T-helper 2 cell (primary cell): Measurements from ENCODE around the gene LTBP3.
"Not testable (repeated sequence)": the region's sequence is repeated elsewhere in the genome, so short reads cannot be mapped to it uniquely, and the experiment has no call there.

Source experiments
- DNase-seq, 5 experiments: peaks; one replicate each; pipeline versions ENCODE4 v3.0.0 to v3.0.0-alpha.2; 2012 to 2022

LTBP3 gene

DNA sequence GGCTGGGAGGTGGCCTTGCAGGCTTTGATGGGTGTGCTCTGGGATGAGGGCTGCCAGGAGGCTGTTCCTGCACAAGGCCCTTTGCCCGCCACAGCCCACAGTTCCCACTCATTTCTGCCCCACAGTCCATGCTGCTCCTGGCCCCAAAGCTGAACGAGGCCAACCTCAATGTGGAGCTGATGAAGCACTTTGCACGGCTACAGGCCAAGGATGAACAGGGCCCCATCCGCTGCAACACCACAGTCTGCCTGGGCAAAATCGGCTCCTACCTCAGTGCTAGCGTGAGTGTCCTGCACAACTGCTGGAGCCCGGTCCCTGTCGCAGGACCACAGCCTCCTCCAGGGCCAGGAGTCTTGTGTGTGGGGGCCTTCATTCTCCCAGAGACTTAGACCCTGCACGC lies 23.1 kb downstream of the LTBP3 start:
- no peak for DNase-seq

DNA sequence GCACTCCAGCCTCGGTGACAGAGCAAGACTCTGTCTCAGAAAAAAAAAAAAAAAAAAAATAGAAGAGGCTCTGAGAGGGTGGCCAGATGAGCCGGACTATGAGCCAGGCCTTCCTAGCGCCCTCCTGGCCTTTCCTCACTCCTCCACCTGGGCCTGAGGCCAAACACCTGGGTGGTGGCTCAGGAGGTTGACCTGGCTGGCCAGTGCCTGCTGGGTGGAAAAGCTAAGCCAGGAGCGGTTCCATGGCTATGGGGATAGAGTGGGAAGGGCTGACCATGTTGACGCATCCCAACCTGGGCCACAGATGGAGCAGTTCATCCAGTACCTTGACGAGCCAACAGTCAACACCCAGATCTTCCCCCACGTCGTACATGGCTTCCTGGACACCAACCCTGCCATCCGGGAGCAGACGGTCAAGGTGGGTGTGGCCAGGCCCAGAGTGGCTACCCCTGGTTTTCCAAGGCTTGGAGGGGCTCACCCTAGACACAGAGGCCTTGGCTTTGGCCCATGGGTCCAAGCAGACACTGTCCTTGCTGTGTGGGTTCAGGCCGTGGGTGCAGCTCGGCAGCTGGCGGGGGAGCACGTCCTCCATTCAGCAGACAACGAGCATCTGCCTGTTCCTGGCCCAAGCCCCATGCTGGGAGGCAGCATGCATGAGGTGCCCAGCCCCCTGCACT lies 25.6 kb downstream of the LTBP3 start:
- no peak for DNase-seq

DNA sequence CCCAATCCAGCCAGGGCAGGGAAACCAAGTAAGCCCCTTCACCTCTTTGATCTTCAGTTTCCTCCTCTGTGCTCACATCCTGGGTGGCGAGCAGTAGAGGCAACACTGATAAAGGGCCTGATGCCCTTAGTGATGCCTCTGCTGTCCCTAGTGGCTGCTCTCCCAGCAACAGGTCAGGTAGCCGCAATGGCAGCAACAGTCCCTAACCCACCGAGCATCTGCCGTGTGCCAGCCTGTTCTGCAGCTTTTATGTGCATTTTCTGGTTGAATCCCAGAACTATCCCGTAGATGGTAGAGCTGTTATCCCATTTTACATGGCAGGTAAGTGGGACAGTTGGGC lies 28.0 kb downstream of the LTBP3 start:
- peak in 1 of 5 experiments; percentile 67 for DNase-seq

DNA sequence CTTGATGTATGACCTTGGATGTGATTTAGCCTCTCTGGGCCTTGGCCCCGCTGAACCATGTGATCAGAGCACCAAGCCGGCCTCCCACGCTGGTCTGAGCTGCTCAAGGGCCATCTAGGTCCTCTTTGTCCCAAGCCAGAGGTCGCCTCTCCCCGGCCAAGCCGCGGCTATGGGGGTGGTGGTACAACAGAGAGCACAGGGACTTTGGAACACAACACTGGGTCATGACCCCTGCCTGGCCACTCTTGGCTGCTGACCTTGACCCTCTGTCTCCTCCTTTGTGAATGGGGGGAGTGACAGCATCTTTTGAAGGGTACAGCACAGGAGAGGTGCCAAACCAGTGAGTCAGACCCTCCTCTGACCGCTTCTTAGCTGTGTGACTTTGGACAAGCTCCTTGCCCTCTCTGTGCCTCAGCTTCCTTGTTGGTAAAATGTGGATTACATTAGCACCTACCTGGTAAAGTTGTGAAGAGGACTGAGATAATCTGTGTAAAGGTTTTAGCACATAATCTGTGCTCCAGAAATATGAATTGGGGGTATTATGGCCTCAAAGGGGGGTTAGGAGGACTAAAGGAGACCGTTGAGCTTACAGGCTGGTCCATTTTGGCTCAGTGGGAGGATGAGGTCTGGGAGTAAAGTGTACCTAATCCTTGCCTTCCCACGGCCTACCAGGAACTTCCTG lies 28.5 kb downstream of the LTBP3 start:
- DNase-seq = no peak

DNA sequence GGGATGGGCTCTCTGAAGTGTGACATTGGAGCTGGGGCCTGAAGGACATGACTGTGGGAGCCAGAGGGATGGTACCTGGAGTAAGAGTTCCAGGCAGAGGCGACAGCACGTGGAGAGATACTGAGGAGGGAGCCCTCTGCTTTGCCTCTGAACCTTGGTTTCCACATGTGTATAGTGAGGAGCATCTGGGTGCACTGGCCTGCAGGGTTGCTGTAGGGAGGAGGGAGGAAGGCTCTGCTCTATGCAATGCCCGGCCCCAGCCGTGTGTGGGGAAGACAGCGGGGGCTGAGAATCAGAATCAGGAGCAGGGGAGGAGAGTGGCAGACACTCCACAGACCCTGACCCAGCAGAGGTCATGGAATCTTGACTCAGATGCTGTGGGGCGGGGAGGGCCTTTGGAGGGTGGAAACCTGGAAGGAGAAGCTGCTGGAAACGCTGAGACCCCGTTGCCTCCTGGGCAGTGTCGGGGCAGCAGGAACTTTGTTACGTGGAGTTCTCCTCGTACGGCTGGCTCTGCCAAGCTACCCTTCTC lies 29.3 kb downstream of the LTBP3 start:
- DNase-seq = no peak

DNA sequence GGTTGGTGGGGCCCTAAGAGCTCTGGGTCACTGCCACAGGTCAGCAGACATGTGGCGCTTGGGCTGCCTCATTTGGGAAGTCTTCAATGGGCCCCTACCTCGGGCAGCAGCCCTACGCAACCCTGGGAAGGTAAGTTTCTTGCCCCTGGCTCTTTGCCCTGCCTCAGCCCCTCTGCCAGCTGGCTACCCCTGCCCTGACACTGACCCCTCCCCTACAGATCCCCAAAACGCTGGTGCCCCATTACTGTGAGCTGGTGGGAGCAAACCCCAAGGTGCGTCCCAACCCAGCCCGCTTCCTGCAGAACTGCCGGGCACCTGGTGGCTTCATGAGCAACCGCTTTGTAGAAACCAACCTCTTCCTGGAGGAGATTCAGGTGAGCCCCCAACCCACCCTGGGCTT lies 31.4 kb downstream of the LTBP3 start:
- no peak for DNase-seq

DNA sequence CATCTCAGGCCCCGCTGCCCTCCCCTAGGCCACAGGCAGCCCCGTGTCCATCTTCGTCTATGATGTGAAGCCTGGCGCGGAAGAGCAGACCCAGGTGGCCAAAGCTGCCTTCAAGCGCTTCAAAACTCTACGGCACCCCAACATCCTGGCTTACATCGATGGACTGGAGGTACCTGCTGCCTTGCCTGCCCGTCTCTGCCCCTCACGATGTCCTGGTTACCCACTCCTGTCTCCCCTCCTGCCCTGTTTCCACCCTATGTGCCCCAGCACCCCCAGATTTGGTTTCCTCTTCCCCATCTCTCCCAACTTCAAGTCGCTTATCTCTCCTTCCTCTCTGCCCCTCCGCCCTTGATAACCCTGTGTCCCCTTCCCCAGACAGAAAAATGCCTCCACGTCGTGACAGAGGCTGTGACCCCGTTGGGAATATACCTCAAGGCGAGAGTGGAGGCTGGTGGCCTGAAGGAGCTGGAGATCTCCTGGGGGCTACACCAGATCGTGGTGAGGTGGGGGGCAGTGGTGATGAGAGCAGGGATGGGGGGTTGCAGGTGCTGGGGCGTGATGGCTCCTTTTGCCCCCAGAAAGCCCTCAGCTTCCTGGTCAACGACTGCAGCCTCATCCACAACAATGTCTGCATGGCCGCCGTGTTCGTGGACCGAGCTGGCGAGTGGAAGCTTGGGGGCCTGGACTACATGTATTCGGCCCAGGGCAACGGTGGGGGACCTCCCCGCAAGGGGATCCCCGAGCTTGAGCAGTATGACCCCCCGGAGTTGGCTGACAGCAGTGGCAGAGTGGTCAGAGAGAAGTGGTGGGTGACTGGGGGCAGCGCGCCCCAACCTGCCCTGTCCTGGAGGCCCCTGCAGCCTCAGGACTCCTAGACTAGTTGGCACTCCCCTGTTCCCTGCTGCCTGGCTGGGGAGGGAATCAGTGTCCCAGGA lies 32.3 kb downstream of the LTBP3 start:
- DNase-seq = peak in 1 of 5 experiments; percentile 44

DNA sequence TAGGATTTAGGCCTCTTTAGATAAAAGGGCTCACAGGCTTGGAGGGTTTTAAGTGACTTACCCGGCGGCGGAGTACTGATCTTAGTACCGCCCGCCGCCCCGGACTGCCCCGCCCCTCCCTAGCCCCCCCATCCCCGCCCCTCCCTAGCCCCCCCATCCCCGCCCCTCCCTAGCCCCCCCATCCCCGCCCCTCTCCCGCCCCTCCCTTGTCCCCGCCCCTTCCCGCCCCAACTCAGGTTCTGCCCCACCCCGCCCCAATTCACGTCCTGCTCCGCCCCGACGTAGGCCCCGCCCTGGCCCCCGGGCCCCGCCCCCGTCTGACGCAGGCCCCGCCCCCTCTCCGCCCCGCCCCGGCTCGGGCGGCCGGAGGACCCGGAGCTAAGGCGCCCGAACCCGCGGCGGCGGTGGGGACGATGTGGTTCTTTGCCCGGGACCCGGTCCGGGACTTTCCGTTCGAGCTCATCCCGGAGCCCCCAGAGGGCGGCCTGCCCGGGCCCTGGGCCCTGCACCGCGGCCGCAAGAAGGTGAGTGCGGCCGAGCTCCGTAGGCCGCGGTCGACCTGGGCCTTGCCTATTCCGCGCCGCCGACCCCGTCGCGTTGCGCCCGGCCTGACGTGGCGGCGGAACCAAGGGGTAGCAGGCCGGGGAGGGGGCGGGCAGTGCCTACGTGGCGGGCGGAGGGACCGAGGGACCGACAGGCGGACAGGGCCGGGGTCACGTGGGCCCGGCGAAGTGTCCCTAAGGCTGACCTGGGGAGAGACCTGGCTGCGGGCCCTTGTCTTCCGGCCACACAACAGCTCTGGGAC lies 33.2 kb downstream of the LTBP3 start, which contains the start of gene SCYL1:
Gene SCYL1 (plus strand): TSS at position 343 of the 805 bp plus-strand sequence. CDS start 71 bp downstream, at position 414.
- peak; percentile 64 to 77 (median 72) for DNase-seq

DNA sequence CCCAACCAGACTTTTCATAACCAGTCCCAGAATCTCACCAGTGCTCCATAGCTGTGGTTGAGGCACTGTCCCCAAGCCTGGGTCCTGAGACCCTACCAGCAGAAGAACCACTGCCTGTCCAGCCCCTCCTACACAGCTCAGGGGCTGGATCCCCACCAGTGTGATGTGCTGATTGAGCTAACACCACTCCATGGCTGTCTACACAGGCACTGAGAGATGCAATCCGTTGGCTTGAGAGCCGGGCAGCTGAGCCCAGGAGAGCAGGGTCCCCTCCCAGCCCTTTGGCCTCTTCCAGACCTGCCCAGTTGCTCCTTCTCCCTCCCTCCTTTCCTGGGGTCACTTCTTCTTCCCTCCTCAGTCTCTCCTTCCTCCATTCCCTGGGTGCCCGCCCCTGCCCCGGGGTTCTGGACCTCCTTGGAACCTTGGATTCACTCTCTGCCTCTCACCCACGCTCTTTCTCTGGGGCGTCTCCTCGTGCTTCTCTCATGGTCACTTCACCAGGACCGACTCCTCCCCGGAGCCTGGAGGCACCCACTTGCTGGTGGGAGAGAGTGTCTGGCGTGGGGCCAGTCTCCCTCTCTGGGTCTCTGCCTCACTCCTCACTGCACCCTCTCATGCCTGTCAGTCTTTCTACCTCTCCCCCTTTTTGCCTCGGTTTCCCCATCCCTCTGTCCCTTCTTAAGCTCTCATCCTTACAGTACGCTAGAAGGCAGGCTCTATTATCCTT lies 34.0 kb downstream of the LTBP3 start:
- no peak for DNase-seq

DNA sequence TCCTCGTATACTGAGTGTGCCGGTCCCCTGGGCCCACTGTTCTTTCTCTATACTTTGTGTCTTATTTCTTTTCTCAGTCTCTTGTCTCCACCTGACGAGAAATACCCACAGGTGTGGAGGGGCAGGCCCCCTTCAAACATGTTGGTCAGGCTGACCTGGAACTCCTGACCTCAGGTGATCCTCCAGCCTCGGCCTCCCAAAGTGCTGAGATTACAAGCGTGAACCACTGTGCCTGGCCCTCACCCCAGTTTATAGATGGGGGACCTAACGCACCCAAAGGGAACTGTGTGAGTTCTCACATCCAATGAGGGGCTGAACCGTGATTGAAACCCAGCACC lies 34.6 kb downstream of the LTBP3 start:
- not testable (repeated sequence) for DNase-seq

DNA sequence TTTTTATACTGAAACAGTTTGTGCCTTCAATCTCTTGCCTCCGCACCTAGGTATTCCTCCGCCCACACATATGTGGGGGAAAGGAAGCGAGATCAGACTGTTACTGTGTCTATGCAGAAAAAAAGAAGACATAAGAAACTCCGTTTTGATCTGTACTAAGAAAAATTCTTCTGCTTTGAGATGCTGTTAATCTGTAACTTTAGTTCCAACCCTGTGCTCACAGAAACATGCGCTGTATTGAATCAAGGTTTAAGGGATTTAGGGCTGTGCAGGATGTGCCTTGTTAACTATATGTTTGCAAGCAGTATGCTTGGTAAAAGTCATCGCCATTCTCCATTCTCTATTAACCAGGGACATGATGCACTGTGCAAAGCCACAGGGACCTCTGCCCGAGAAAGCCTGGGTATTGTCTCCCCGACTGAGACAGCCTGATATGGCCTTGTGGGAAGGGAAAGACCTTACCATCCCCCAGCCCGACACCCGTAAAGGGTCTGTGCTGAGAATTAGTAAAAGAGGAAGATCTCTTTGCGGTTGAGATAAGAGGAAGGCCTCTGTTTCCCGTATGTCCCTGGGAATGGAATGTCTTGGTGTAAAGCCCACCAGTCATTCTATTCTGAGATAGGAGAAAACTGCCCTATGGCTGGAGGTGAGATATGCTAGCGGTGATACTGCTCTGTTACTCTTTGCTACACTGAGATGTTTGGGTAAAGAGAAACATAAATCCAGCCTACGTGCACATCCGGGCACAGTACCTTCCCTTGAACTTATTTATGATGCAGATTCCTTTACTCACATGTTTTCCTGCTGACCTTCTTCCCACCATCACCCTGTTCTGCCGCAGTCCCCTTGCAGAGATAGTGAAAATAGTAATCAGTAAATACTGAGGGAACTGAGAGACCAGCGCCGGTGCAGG lies 35.2 kb downstream of the LTBP3 start:
- DNase-seq = peak in 1 of 5 experiments; percentile 47

DNA sequence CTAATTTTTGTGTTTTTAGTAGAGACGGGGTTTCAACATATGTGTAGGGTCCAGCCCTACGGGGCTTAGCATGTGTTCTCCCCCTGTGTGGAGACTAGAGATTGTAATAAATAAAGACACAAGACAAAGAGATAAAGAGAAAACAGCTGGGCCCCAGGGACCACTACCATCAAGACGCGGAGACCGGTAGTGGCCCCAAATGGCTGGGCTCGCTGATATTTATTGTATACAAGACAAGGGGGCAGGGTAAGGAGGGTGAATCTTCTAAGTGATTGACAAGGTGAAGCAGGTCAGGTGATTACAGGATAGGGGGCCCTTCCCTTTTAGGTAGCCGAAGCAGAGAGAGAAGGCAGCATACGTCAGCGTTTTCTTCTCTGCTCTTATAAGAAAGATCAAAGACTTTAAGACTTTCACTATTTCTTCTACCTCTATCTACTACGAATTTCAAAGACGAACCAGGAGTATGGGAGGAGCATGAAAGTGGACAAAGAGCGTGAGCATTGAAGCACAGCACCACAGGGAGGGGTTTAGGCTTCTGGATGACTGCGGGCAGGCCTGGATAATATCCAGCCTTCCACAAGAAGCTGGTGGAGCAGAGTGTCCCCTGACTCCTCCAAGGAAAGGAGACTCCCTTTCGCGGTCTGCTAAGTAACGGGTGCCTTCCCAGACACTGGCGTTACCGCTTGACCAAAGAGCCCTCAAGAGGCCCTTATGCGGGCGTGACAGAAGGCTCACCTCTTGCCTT lies 36.2 kb downstream of the LTBP3 start:
- not testable (repeated sequence) for DNase-seq

DNA sequence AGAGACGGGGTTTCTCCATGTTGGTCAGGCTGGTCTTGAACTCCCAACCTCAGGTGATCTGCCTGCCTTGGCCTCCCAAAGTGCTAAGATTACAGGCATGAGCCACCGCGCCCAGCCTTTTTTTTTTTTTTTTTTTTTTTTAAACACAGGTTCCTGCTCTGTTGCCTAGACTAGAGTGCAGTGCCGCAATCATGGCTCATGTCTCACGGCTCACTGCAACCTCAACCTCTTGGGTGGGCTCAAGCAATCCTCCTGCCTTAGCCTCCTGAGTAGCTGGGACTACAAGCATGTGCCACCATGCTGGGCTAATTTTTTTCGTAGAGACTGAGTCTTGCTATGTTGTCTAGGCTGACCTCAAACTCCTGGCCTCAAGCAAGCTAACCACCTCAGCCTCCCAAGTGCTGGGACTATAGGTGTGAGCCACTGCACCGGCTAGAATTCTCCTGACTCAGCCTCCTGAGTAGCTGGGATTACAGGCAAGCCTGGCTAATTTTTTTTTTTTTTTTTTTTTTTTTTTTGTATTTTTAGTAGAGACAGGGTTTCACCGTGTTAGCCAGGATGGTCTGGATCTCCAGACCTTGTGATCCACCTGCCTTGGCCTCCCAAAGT lies 39.1 kb downstream of the LTBP3 start:
- not testable (repeated sequence) for DNase-seq

DNA sequence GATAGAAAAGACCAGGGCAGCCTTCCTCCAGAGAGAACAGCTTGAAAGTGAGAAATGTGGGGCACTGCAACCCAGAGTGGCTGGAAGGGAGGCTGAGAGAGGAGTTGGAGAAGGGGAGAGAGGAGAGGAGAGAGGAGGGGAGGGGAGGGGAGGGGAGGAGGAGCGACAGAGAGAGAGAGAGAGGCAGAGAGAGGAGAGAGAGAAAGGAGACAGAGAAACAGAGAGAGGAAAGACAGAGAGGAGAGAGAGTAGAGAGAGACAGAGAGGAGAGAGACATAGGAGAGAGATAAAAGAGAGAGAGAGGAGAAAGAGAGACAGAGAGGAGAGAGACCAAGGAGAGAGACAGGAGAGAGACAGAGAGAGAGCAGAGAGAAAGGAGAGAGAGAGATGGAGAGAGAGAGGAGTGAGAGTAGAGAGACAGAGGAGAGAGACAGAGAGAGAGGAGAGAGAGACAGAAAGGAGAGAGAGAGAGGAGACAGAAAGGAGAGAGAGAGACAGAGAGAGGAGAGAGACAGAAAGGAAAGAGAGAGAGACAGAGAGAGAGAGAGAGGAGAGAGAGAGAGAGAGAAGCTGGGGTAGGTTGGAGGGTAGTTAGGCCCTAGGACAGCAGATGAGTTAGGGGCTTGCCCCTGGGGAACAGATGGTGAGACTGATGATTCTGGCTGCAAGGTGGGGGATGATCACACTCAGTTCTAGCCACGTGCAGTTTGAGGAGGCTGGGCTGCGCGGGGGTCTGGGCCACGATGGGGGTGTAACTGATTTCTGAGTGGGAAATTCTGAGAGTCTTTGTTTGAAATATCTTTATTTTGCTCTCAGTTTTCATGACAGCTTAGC lies 41.8 kb downstream of the LTBP3 start:
- no peak for DNase-seq

DNA sequence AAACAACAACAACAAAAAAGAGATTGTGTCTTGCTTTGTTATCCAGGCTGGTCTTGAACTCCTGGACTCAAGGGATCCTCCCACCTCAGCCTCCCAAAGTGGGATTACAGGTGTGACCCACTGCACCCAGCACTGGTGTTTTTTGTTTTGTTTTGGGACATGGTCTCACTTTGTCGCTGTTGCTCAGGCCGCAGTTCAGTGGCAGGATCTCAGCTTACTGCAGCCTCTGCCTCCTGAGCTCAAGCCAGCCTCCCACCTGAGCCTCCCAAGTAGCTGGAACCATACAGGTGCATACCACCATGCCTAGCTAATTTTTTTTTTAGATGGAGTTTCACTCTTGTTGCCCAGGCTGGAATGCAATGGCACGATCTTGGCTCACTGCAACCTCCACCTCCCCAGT lies 45.8 kb downstream of the LTBP3 start:
- DNase-seq = not testable (repeated sequence)

DNA sequence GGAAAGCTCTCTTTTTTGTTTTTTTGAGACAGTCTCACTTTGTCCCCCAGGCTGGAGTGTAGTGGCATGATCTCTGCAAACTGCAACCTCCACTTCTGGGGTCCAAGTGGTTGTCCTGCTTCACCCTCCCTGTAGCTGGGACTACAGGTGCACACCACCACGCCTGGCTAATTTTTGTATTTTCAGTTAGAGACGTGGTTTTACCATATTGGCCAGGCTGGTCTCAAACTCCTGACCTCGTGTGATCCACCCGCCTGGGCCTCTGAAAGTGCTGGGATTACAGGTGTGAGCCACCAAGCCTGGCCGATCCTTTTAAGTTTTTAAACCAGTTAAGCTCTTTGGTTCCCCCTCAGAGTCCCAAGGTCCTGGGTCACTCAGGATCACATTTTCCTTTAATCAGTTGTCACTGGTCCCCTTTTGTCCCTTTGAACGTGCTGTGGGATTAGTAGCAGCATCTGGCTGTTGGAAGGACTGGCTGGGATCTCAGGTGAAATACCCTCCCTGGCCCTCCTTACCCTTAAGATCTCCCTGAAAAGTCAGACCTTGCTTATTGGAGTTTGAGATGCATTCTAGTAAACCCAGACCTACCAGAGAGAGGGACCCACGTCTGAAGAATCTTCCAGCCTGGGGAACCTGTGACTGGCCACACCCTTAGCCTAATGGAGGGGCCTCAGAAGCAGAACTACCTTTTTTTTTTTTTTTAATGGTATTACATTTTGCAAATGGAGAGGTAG lies 51.2 kb downstream of the LTBP3 start:
- peak in 2 of 5 experiments; percentile 33 to 63 for DNase-seq

DNA sequence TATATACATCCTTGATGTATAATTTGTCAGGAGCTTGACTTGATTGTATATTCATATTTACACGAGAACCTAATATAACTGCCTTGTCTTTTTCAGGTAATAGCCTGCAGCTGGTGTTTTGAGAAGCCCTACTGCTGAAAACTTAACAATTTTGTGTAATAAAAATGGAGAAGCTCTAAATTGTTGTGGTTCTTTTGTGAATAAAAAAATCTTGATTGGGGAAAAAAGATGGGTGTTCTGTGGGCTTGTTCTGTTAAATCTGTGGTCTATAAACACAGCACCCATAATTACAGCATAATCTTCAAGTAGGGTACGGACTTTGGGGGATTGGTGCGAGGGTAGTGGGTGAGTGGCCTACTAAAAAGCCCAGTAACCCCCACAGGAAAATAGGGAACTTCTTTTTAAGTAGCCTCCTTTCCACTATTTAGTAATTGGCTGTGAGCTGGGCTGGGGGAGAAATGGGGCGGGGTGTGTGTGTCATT lies 51.8 kb downstream of the LTBP3 start:
- DNase-seq = no peak
